22Rv1 (cell line): ENCODE measurements around the gene CCDC102B.

Source experiments
- H3K27ac ChIP-seq: fragments of 450-650 bp; 2 replicates; pipeline ENCODE4 v1.5.1; 2017
- ZFX ChIP-seq: fragments of 450-650 bp; IDR thresholded peaks from 2 replicates; pipeline ENCODE4 v1.6.1; 2017; ENCODE audit warnings: antibody characterized with exemption, borderline replicate concordance
- TF ChIP-seq, protein P1 (sequence below): fragments of 450-650 bp; IDR thresholded peaks from 2 replicates; pipeline ENCODE4 v1.5.1; 2017; ENCODE audit warnings: mild to moderate bottlenecking

The CCDC102B gene

DNA sequence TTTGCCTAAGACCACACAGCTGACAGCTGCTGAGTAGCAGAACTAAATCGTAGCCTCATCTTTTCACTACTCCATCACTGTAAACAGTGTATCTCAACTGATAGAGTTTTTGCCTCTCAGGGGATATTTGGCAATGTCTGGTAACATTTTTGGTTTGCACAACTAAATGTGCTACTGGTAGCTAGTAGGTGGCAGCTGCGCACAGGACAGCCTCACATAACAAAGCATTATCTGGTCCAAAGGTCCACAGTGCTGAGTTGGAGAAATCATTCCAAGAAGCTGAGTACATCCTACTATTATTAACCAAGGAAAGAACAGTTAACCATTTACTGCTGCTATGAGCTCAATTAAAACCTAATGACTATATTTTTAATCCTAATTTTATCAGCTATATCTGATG lies 6.1 kb upstream of the CCDC102B start:
- no peak overlapping the region for H3K27ac ChIP-seq
- TF ChIP-seq ZFX, result no peak
- TF ChIP-seq, protein P1, sequence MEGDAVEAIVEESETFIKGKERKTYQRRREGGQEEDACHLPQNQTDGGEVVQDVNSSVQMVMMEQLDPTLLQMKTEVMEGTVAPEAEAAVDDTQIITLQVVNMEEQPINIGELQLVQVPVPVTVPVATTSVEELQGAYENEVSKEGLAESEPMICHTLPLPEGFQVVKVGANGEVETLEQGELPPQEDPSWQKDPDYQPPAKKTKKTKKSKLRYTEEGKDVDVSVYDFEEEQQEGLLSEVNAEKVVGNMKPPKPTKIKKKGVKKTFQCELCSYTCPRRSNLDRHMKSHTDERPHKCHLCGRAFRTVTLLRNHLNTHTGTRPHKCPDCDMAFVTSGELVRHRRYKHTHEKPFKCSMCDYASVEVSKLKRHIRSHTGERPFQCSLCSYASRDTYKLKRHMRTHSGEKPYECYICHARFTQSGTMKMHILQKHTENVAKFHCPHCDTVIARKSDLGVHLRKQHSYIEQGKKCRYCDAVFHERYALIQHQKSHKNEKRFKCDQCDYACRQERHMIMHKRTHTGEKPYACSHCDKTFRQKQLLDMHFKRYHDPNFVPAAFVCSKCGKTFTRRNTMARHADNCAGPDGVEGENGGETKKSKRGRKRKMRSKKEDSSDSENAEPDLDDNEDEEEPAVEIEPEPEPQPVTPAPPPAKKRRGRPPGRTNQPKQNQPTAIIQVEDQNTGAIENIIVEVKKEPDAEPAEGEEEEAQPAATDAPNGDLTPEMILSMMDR, result no peak

GRCh38 chr18:68793951-68794350 lies 3.9 kb upstream of the CCDC102B start:
- H3K27ac ChIP-seq, result no peak overlapping the region
- TF ChIP-seq ZFX, result no peak
- TF ChIP-seq, protein P1, result no peak

DNA sequence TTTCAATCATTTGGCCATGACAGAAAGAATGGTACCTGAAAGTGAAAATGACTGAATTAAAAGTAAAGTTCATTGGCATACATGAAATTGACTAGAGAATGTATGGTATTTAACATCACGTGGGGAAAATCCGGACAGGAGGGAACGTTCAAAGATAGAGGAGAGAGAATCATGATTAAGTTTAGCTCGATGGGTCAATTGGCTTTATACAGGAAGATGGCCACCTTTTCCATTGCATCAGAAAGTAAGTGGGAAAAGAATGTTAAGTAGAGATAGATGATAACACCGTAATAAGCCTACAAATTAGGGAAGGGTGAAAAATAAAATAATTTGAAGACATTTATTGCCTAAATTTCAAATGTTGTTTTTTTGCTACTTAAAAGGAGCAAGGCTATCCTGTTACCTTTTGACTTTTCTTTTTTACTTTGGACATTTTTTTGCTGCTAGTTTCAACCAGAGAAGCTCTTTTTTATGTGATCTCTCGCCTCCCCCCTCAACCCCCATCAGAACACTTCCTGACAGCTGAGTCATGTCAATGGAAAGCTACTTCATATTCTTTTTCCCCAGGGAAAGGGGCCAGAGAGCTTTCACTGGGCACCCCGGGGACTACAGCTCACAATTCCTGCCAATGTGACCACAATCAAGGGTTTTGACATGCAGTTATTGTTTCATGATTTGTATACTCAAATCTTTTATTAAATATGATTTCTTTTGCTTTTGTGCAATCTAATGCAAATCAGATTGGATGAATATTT lies 767 bp upstream of the CCDC102B start:
- no peak overlapping the region for H3K27ac ChIP-seq
- no peak for TF ChIP-seq ZFX
- TF ChIP-seq, protein P1, result no peak

GRCh38 chr18:68800075-68800474 lies 2.2 kb downstream of the CCDC102B start:
- TF ChIP-seq, protein P1, result no peak
- TF ChIP-seq ZFX, result no peak

GRCh38 chr18:68803356-68803755 lies 5.5 kb downstream of the CCDC102B start:
- TF ChIP-seq, protein P1, result no peak
- TF ChIP-seq ZFX, result no peak
- no peak overlapping the region for H3K27ac ChIP-seq

More at GRCh38 chr18:68800075-68800474, 2.2 kb downstream of the CCDC102B start:
- H3K27ac ChIP-seq, result no peak overlapping the region

DNA sequence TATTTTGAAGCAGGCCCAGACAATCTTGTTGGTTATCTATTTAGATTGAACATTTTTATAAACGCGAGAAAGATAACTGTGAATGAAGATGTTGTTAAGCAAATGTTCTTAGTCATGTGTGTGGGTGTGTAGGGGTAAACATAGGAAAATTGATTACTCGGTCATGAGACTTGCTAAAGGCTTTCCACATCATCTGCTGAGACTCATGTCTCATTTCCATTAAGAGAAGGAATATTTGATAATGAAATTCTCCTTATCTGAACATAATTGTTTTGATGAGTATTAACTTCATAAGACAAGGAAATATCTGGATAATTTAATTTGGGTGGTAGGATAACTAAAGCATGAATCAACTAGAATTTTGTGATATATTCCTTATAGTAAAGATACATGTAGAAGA lies 19.7 kb downstream of the CCDC102B start:
- no peak for TF ChIP-seq ZFX
- TF ChIP-seq, protein P1, result no peak
- H3K27ac ChIP-seq, result no peak overlapping the region

DNA sequence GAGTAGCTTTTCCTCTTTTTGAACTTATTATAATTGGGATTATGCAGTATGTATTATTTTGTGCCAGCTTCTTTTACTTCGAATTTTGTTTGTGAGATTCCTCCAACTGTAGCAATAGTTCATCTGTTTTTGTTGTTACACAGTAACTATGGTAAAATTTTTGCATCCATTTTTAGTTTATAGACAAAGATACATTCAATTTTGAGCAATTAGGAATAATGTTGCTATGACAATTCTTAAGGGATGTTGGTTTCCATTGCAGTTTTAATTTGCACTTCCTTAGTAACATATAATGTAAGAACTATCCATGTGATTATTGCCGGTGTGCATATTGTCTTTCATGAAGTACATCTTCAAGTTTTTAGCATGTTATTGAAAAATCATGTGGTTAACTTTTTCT lies 20.7 kb downstream of the CCDC102B start:
- TF ChIP-seq ZFX, result no peak
- TF ChIP-seq, protein P1, result no peak
- H3K27ac ChIP-seq, result no peak overlapping the region
